ENCODE measurements around the gene BCR.

BCR gene

GRCh38 chr22:23176645-23177027 lies 3.7 kb upstream of the BCR start:
- no peak for DNase-seq (ENCODE audit: low read depth)
- no peak overlapping the region for H3K4me3 ChIP-seq (ENCODE audit: low read depth, low read length)
- TF ChIP-seq CTCF (IDR thresholded peaks at IDR 0.05; ENCODE audit: low read depth, low read length) (no peak), MAX (IDR thresholded peaks at IDR 0.05; ENCODE audit: low read depth, low read length) (no peak), MYC (IDR thresholded peaks at IDR 0.05; ENCODE audit: low read depth, low read length) (no peak), POLR2A (IDR thresholded peaks at IDR 0.05; ENCODE audit: extremely low read depth, insufficient read length) (no peak)

GRCh38 chr22:23177197-23177596 lies 3.1 kb upstream of the BCR start:
- TF ChIP-seq CTCF (IDR thresholded peaks at IDR 0.05; ENCODE audit: low read depth, low read length), result no peak
- no peak for TF ChIP-seq MYC (IDR thresholded peaks at IDR 0.05; ENCODE audit: low read depth, low read length)
- TF ChIP-seq MAX (IDR thresholded peaks at IDR 0.05; ENCODE audit: low read depth, low read length), result no peak
- TF ChIP-seq POLR2A (IDR thresholded peaks at IDR 0.05; ENCODE audit: extremely low read depth, insufficient read length), result no peak
- H3K4me3 ChIP-seq (ENCODE audit: low read depth, low read length), result no peak overlapping the region
- DNase-seq (ENCODE audit: low read depth), result peak; percentile 44

GRCh38 chr22:23178512-23179254 lies 1.6 kb upstream of the BCR start:
- H3K4me3 ChIP-seq (ENCODE audit: low read depth, low read length), result no peak overlapping the region
- peak; percentile 61 for DNase-seq (ENCODE audit: low read depth)
- TF ChIP-seq MAX (IDR thresholded peaks at IDR 0.05; ENCODE audit: low read depth, low read length) (no peak), MYC (IDR thresholded peaks at IDR 0.05; ENCODE audit: low read depth, low read length) (no peak), CTCF (IDR thresholded peaks at IDR 0.05; ENCODE audit: low read depth, low read length) (peak; percentile 90)

GRCh38 chr22:23179381-23180299 lies 669 bp upstream of the BCR start:
- peak overlapping the region; percentile 34 for H3K4me3 ChIP-seq (ENCODE audit: low read depth, low read length)
- no peak for TF ChIP-seq POLR2A (IDR thresholded peaks at IDR 0.05; ENCODE audit: extremely low read depth, insufficient read length)
- TF ChIP-seq CTCF (IDR thresholded peaks at IDR 0.05; ENCODE audit: low read depth, low read length), result no peak
- no peak for TF ChIP-seq MYC (IDR thresholded peaks at IDR 0.05; ENCODE audit: low read depth, low read length)
- no peak for TF ChIP-seq MAX (IDR thresholded peaks at IDR 0.05; ENCODE audit: low read depth, low read length)
- DNase-seq (ENCODE audit: low read depth), result peak; percentile 58

GRCh38 chr22:23180893-23181720 lies 798 bp downstream of the BCR start:
- TF ChIP-seq POLR2A (IDR thresholded peaks at IDR 0.05; ENCODE audit: extremely low read depth, insufficient read length) (no peak), CTCF (IDR thresholded peaks at IDR 0.05; ENCODE audit: low read depth, low read length) (no peak), MYC (IDR thresholded peaks at IDR 0.05; ENCODE audit: low read depth, low read length) (no peak), MAX (IDR thresholded peaks at IDR 0.05; ENCODE audit: low read depth, low read length) (no peak)
- peak; percentile 40 for DNase-seq (ENCODE audit: low read depth)

More at GRCh38 chr22:23180893-23181720, 798 bp downstream of the BCR start:
- H3K4me3 ChIP-seq (ENCODE audit: low read depth, low read length), result peak overlapping the region; percentile 74

Data from NB4 (cell line).